ENCODE results near the gene TP53AIP1.

The TP53AIP1 gene

DNA sequence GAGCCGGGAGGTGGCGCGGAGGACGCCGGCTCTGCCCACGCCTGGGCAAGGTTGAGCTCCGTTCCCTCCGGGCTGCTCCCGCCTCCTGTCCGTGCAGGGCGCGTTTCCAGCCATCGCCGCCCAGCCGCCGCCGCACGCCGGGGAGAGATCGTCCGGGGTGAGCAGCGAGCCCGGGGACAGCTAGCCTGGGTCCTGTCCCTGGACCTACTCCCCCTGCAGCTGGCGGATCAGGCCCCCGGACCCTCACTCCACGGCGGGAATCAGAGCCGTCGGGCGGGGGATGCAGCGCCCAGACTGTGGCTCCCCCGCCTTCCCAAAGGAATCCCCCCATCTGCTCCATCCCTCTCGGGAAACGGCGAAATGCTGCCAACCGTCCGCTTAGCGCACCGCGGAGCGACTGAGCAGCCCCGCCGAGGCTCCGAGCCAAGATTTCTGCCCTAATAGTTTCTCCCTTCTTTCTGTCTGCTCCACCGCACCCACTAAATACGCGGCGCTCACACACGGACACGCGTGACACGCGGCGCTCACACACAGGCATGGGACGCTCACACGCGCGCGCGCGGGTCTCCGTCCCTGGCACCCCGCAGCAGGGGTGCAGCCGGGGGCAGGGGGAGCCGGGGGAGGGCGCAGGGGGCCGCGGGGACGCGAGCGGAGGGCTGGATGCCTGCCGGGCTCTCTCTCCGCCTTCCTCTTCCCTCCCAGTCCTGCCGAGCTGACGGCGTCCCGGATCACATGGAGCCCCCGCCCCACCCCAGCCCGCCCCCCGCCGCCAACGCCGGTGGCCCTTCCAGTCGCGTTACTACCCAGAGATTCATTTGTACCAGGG is 51.9 kb downstream of the TP53AIP1 start, which contains the start of gene KCNJ5:
KCNJ5 (plus strand) TSS at position 814 of the 826 bp plus-strand sequence. CDS start 19,918 bp downstream, outside the sequence.
- no peak for DNase-seq (ENCODE audit: low read depth in 2 of 2)

GRCh38 chr11:128890216-128890542 is 52.5 kb downstream of the TP53AIP1 start:
- no peak for DNase-seq (ENCODE audit: low read depth in 2 of 2)

GRCh38 chr11:128889657-128890213 is 52.9 kb downstream of the TP53AIP1 start:
- no peak for DNase-seq (ENCODE audit: low read depth in 2 of 2)

DNA sequence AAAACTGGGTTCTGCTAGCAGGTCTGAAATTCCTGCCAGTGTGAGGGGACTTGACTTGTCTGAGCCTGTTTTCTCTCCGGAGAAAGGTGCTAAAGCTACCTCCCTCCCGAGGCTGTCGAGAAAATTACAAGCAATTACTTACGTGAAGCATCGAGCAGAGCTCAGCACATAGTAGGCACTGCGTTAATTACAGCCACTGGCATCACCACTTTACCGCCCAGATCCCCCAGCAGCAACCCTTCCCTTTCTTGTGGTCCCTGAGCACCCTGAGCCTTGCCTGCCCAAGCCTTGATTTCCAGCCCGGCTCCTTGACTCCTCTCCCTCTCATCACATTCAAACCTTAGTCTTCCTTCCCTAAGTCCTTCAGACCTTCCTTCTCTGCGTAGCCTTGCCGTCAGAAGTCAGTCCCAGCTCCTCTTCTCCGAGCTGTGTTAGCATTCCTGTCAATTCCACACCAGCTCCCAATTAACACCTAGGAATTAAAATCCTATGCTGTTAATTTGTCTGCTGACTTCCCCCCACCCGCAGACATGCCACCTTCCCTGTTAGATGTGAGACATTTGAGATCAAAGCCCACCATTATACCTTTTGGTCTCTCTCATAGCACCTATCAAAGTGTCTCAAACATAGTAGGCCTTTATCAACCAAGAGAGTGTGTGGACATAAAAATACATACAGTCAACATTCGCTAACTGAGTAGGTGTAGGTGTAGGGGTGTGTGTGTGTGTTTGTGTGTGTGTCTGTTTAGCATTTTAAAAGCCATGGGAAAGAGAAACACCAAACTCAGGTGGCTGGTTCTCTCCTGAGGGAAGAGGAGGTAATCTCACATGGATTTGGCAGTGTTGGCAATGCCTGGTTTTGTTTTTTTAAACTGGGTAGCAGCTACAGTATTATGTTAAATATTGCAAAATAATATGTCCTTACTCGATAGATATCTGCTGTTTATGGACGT is 54.4 kb downstream of the TP53AIP1 start:
- DNase-seq (ENCODE audit: low read depth in 2 of 2): no peak

DNA sequence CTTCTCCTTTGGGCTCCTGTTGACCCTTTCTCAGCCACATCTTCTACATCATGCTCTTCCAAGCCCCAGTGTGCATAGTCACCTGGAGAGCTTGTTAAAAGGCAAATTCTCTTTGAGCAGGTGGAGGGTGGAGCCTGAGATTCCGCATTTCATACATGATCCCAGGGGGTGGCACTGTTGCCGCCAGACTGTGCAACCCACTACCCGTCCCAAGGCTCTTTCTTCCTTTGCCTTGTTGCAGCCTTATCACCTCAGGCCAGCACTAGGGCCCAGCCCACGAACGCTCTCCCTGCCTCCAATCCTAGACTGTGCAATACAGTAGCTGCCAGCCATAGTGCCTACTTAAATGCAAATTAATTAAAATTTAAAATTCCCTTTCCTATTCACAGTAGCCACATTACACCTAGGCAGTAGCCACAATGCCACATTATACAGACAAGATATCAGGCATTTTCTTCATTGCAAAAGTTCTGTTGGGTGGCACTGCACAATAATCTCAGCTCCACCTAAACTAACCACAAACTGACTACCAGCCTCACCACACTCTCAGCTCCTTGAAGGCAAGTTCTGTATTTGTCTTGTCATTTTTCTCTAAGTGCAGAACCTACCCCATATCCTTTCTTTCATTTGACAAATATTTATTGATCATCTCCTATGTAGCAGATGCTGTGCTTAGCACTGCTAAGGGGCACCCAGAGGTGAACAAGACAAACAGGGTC is 56.1 kb downstream of the TP53AIP1 start:
- DNase-seq (ENCODE audit: low read depth in 2 of 2): no peak

Measured in stimulated activated CD4-positive, alpha-beta T cell treated with anti-CD3 and anti-CD28 coated beads, Interleukin-4, amount 100 ng/mL, for 48 hours (primary cell).